Trophoblast cell (in vitro differentiated cells and primary cell): ENCODE measurements around the gene C19orf38.

Experiments used
- DNase-seq, 2 donors: peaks; one replicate each; pipeline ENCODE4 v3.0.0-alpha.2; 2016
- H2AFZ ChIP-seq: 2 replicates; pipeline ENCODE4 v1.6.1; 2013; ENCODE audit warnings: low read length, moderate library complexity, mild to moderate bottlenecking; ENCODE audit not compliant: insufficient read depth, poor library complexity
- H2AK5ac ChIP-seq: 2 replicates; pipeline ENCODE4 v1.6.1; 2013; ENCODE audit warnings: mild to moderate bottlenecking, low read length
- H2BK120ac ChIP-seq: 2 replicates; pipeline ENCODE4 v1.6.1; 2013; ENCODE audit warnings: low read length, mild to moderate bottlenecking, moderate library complexity; ENCODE audit not compliant: insufficient read depth, poor library complexity
- H2BK12ac ChIP-seq: 2 replicates; pipeline ENCODE4 v1.6.1; 2013; ENCODE audit warnings: mild to moderate bottlenecking, low read length, moderate library complexity
- H2BK5ac ChIP-seq: 2 replicates; pipeline ENCODE4 v1.6.1; 2013; ENCODE audit warnings: low read length, low read depth, moderate library complexity, mild to moderate bottlenecking; ENCODE audit not compliant: poor library complexity
- H3K14ac ChIP-seq: 2 replicates; pipeline ENCODE4 v1.6.1; 2013; ENCODE audit warnings: mild to moderate bottlenecking, low read length
- H3K18ac ChIP-seq: 2 replicates; pipeline ENCODE4 v1.6.1; 2013; ENCODE audit warnings: mild to moderate bottlenecking, low read length
- H3K23ac ChIP-seq: 2 replicates; pipeline ENCODE4 v1.6.1; 2013; ENCODE audit warnings: low read length
- H3K27ac ChIP-seq: 2 replicates; pipeline ENCODE4 v1.5.1; 2013; ENCODE audit warnings: low read depth, mild to moderate bottlenecking, inconsistent platforms, low read length, moderate library complexity
- H3K27me3 ChIP-seq: 2 replicates; pipeline ENCODE4 v1.6.1; 2013; ENCODE audit warnings: inconsistent platforms, mild to moderate bottlenecking, low read length, moderate library complexity; ENCODE audit not compliant: insufficient read depth
- H3K36me3 ChIP-seq, 2 experiments: 1 replicate in 1 of 2; 2 replicates in 1 of 2; pipeline ENCODE4 v1.6.1; 2013; ENCODE audit warnings: low read length in 2 of 2, mild to moderate bottlenecking in 2 of 2, moderate library complexity in 1 of 2; ENCODE audit not compliant: insufficient read depth in 2 of 2, control insufficient read depth in 1 of 2
- H3K4ac ChIP-seq: 2 replicates; pipeline ENCODE4 v1.6.1; 2013; ENCODE audit warnings: low read depth, mild to moderate bottlenecking, low read length, moderate library complexity
- H3K4me1 ChIP-seq, 2 experiments: 1 replicate in 1 of 2; 2 replicates in 1 of 2; pipeline ENCODE4 v1.6.1; 2013; ENCODE audit warnings: low read length in 2 of 2, mild to moderate bottlenecking in 2 of 2, moderate library complexity in 1 of 2; ENCODE audit not compliant: insufficient read depth in 2 of 2, control insufficient read depth in 1 of 2
- H3K4me2 ChIP-seq: 2 replicates; pipeline ENCODE4 v1.6.1; 2013; ENCODE audit warnings: inconsistent platforms, mild to moderate bottlenecking, low read length, moderate library complexity
- H3K4me3 ChIP-seq: 2 replicates; pipeline ENCODE4 v1.5.1; 2013; ENCODE audit warnings: mild to moderate bottlenecking, low read depth, low read length, inconsistent platforms
- H3K79me1 ChIP-seq: one replicate; pipeline ENCODE4 v1.6.1; 2013; ENCODE audit warnings: low read length
- H3K79me2 ChIP-seq: 2 replicates; pipeline ENCODE4 v1.6.1; 2013; ENCODE audit warnings: low read length, mild to moderate bottlenecking; ENCODE audit not compliant: control insufficient read depth, insufficient read depth, poor library complexity
- H3K9ac ChIP-seq: 2 replicates; pipeline ENCODE4 v1.6.1; 2013; ENCODE audit warnings: mild to moderate bottlenecking, low read length
- H3K9me3 ChIP-seq: 2 replicates; pipeline ENCODE4 v1.6.1; 2013; ENCODE audit warnings: low read depth, mild to moderate bottlenecking, control low read depth, inconsistent platforms, low read length; ENCODE audit not compliant: insufficient read depth
- H4K12ac ChIP-seq: 2 replicates; pipeline ENCODE4 v1.6.1; 2013; ENCODE audit warnings: low read depth, mild to moderate bottlenecking, low read length, moderate library complexity
- H4K8ac ChIP-seq: 2 replicates; pipeline ENCODE4 v1.6.1; 2013; ENCODE audit warnings: low read depth, mild to moderate bottlenecking, low read length, moderate library complexity
- H4K91ac ChIP-seq: one replicate; pipeline ENCODE4 v1.6.1; 2013; ENCODE audit warnings: low read depth, mild to moderate bottlenecking, low read length, moderate library complexity
- WGBS: extraction: QIAGEN DNeasy Blood & Tissue Kit; methylation state at CpG from one replicate; pipeline ENCODE4 v1.1.7; 2013; ENCODE audit warnings: missing lambda C conversion rate; ENCODE audit not compliant: insufficient read length, insufficient coverage; ENCODE audit errors: extremely low coverage; 5-methylcytosine and 5-hydroxymethylcytosine counted together

C19orf38 gene

DNA sequence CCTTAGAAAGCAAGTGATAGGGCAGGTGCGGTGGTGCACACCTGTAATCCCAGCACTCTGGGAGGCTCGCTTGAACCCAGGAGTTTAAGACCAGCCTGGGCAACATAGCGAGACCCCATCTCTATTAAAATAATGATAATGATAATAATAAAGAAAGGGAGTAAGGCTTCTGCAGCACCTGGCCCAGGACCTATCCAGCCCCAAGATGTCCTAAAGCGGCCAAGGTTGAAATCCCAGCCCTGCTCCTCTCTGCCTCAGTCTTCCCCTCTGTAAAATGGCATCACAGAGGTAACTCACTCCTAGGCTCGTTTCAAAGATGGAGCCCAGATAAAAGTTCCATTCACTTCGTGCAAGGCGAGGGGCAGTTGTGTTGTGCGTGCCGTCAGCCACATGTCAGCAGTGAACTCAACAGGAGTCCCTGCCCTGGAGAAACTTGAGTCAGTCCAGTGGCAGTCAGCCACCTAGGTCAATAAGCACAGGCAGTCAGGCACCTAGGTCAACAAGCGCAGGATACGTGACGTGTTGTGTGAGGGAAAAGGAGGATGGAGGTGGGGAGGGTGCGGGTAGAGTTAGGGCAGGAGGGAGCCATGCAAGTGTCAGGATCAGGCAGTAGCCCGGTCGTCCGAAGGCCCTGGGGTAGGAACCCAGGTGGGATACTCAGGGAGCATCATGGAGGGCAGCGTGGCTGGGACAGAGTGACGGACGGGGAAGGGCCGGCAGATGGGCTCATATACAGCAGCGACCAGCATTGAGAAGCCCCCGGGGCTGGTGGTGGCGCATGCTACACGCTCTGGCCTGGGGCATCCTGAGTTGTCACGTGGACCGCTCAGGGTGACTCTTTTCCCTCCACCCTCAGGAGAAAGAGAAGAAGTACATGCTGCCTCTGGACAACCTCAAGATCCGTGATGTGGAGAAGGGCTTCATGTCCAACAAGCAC is 28.8 kb upstream of the C19orf38 start:
- Histone ChIP-seq H2AFZ (no peak overlapping the region), H3K23ac (no peak overlapping the region), H3K4me1 (peaks cover 0 to 2% of the 10 kb centered on the region in 2 experiments), H3K9me3 (peaks cover 3% of the 10 kb centered on the region), H3K79me1 (no peaks in the 10 kb centered on the region), H3K18ac (no peak overlapping the region), H3K14ac (no peak overlapping the region), H4K91ac (no peak overlapping the region), H4K12ac (peak overlapping the region; percentile 22), H2BK120ac (no peak overlapping the region), H3K36me3 (peaks cover 62 to 73% of the 10 kb centered on the region in 2 experiments), H3K4ac (no peak overlapping the region), H2BK5ac (no peak overlapping the region), H3K4me2 (no peak overlapping the region), H4K8ac (no peak overlapping the region), H3K4me3 (no peak overlapping the region), H3K27ac (no peak overlapping the region), H2AK5ac (no peak overlapping the region), H3K27me3 (no peaks in the 10 kb centered on the region), H3K79me2 (no peaks in the 10 kb centered on the region), H2BK12ac (no peak overlapping the region), H3K9ac (no peak overlapping the region)
- DNase-seq: peak; percentile 93
- WGBS: 100% methylated on average over 4 of the region's 27 CpGs

DNA sequence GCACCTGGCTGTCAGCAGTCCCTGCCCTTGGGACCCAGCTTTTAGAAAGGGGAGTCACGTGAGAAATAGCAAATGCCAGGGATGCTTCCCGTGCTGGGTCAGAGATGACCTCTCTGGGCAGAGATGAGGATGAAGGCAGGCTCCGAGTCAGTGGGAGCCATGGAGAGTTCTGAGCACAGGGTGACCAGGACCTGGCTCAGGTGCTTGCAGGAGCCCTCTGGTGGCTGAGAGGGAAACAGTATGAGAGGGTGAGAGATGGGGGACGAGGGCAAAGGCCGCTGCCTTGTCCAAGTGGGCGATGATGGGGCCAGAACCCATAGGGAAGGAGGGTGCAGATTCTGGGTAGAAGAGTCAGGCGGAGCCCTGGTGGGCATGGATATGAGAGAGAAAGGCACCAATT is 28.0 kb upstream of the C19orf38 start:
- Histone ChIP-seq H3K27me3 (no peaks in the 10 kb centered on the region), H4K91ac (no peak overlapping the region), H3K4me1 (peaks cover 0 to 2% of the 10 kb centered on the region in 2 experiments), H3K9ac (no peak overlapping the region), H3K9me3 (peaks cover 3% of the 10 kb centered on the region), H2AK5ac (no peak overlapping the region), H3K18ac (no peak overlapping the region), H3K36me3 (peaks cover 70 to 76% of the 10 kb centered on the region in 2 experiments), H3K79me2 (no peaks in the 10 kb centered on the region), H3K14ac (no peak overlapping the region), H3K27ac (no peak overlapping the region), H4K8ac (no peak overlapping the region), H3K79me1 (no peaks in the 10 kb centered on the region), H3K23ac (no peak overlapping the region), H2BK12ac (no peak overlapping the region), H3K4ac (no peak overlapping the region), H2BK120ac (no peak overlapping the region), H4K12ac (no peak overlapping the region), H3K4me3 (no peak overlapping the region), H3K4me2 (no peak overlapping the region), H2AFZ (no peak overlapping the region), H2BK5ac (no peak overlapping the region)
- WGBS: no CpG with 5 or more reads among the region's 7 CpGs
- peak; percentile 79 to 85 for DNase-seq

DNA sequence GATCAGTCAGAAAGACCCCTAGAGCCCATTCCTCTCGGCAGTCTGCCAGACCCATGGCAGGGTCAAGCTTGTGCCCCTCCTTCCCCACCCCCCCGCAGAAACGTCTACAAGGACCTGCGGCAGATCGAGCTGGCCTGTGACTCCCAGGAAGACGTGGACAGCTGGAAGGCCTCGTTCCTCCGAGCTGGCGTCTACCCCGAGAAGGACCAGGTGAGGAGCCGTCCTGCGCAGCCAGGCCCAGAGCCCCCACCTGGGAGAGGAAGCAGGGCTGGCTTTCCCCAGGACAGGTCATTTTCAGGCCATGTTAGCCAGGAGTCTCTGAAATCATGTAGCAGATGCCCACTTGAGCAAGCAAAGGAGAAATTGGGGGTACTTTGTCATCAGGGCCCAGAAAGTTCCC is 24.5 kb upstream of the C19orf38 start:
- WGBS: no CpG with 5 or more reads among the region's 12 CpGs
- Histone ChIP-seq H2BK120ac (no peak overlapping the region), H3K27ac (no peak overlapping the region)

DNA sequence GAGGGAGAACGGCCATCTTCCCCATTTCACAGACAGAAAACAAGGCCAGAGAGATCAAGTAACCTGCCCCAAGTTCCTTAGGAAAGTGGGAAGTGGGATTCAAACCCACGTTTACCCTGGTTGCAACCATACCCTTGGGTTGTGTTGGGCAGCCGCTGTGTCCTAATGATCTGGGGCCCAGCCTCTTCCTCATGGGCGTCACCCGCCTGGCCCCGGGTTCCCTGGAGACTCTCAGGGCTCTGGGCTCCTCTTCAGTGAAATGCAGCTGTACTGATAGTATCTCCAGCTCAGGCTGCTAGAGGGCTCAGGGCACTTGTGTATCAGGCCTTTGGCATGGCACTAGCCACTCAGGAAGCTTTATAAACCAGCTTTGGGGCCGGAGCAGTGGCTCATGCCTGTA is 22.0 kb upstream of the C19orf38 start:
- H4K91ac ChIP-seq: no peak overlapping the region
- H2AK5ac ChIP-seq: no peak overlapping the region
- H3K23ac ChIP-seq: no peak overlapping the region
- H3K4me3 ChIP-seq: no peak overlapping the region
- no peak overlapping the region for H2BK120ac ChIP-seq
- H3K27me3 ChIP-seq: no peaks in the 10 kb centered on the region
- no peak overlapping the region for H2BK12ac ChIP-seq
- no CpG with 5 or more reads among the region's 7 CpGs for WGBS
- H3K4me1 ChIP-seq: no peaks in the 10 kb centered on the region
- no peak overlapping the region for H3K9ac ChIP-seq
- no peak overlapping the region for H3K4ac ChIP-seq
- no peak overlapping the region for H4K8ac ChIP-seq
- H3K4me2 ChIP-seq: no peak overlapping the region
- no peak overlapping the region for H4K12ac ChIP-seq
- H3K36me3 ChIP-seq: peaks cover 69 to 71% of the 10 kb centered on the region in 2 experiments
- H3K18ac ChIP-seq: no peak overlapping the region
- H3K27ac ChIP-seq: no peak overlapping the region
- H3K79me2 ChIP-seq: no peaks in the 10 kb centered on the region
- peak; percentile 61 to 66 for DNase-seq
- no peak overlapping the region for H3K14ac ChIP-seq
- peaks cover 3% of the 10 kb centered on the region for H3K9me3 ChIP-seq
- no peak overlapping the region for H2AFZ ChIP-seq
- H3K79me1 ChIP-seq: no peaks in the 10 kb centered on the region
- H2BK5ac ChIP-seq: no peak overlapping the region

More for the DNA sequence above, 24.5 kb upstream of the C19orf38 start:
- Histone ChIP-seq H2AK5ac (no peak overlapping the region), H2BK5ac (no peak overlapping the region), H3K27me3 (no peaks in the 10 kb centered on the region), H3K4me2 (no peak overlapping the region), H3K79me1 (no peaks in the 10 kb centered on the region), H3K14ac (no peak overlapping the region), H3K18ac (no peak overlapping the region), H3K79me2 (no peaks in the 10 kb centered on the region), H3K4ac (no peak overlapping the region), H3K9ac (no peak overlapping the region), H3K36me3 (peaks cover 67 to 69% of the 10 kb centered on the region in 2 experiments), H2BK12ac (no peak overlapping the region), H4K12ac (no peak overlapping the region), H3K4me1 (no peaks in the 10 kb centered on the region), H4K8ac (no peak overlapping the region), H3K23ac (no peak overlapping the region), H3K4me3 (no peak overlapping the region), H3K9me3 (peaks cover 3% of the 10 kb centered on the region), H2AFZ (no peak overlapping the region), H4K91ac (no peak overlapping the region)
- DNase-seq: no peak
